Renal cortex interstitium (tissue), 11 donors: ENCODE results near the gene CTSW. TPM values are rescaled to one million over a fixed set of nuclear protein-coding genes. Genes with fewer than 3 reads are reported as not detected.
A peak's percentile ranks its signal among the peaks of the same experiment; 100 is the strongest.

Source experiments
- DNase-seq, 11 donors: peaks; one replicate each; pipeline ENCODE4 v3.0.0-alpha.2; 2013; ENCODE audit warnings: low read depth in 9 of 11, low spot score in 4 of 11; ENCODE audit errors: extremely low read depth in 1 of 11
- polyA plus RNA-seq, 3 donors: library from polyadenylated mRNA; unstranded; fragments of 120-200 nt; gene quantifications; one replicate each; pipeline ENCODE4 v1.2.1, GENCODE V29; 2013; ENCODE audit not compliant: insufficient read length in 3 of 3

Gene CTSW
- polyA plus RNA-seq, 3 donors, result 0.47 to 1.3 (median 1.0) TPM

DNA sequence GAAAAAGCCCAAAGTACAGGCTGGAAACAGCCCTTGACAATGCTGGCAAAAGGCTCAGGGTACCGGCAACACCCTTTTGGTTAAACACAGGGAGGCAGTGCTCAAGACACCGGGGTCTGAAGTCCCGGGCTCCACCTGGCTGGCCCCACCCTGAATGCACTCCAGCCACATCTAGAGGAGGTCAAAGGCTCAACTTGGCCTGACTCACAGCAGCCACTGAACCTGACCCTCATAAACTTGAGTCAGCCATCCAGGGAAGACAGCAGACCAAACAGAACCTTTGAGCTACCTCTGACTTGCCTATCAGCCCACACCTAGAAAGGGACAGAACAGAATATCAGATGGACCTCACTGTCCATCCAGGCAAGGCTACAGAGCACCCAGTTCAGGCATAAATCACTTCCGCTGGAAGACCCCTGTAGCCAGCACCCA is 25.5 kb upstream of the CTSW start:
- no peak for DNase-seq

DNA sequence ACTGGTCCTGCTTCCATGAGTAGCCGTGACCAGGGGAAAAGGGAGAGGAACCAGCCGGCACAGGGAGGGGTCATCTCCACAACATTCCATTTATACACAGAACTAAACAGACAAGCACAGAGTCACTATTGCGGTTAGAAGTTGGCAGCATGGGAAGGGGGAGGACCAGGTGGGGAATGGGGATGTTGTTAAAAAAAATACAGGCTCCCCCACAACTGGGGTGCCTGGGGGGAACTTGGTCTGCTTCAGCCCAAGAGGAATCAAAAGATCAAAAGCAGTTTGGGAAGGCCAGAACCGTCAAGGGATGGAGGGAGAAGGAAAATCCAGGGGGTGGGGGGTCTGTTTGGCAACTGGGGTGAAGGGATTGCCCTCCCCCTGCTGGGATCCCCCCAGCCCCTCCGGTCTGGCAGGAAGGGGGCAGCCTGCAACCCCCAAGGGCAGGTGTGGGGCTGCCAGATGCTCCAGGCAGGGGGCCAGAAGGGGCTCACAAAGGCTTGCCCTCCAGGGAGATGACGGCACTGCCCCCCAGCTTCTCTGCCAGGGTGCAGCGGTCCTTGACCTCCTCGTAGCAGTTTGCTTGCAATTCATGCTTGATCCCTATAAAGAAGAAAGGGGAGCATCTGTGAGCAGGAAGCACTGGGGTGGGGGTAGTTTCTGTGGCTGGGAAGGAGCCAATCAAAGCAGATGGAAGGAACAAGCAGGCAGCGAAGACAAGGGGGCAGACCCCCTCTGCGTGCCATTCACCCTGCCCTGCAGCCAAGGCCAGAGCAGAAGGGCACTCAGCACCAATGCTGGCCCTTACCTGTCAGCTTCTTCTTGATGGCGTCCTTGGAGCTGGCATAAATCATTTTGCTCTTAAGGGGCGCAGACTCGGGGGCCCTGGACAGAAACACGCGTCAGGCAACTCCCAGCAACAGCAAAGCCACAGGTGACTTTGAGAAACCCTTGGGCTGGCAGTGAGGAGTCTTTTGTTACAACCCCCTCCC is 24.5 kb upstream of the CTSW start:
- DNase-seq, result no peak

DNA sequence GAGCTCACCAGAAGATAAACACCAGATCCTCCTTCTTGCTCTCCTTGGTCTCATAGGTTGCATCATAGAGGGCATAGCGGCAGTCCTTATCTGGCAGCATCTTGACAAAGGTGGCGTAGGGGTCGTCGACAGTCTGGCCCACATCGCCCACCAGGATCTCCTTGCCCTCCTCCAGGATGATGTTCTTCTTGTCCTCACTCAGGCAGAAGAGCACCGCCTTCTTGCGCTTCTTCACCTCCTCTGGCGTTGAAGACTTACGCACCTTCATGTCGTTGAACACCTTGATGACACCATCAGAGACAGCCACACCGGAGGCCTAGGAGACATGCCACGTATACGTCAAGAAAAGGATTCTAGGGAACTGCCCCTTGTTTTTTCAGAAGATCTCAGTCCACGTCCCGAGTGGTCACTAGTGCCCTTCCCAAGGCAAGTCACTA is 23.7 kb upstream of the CTSW start:
- DNase-seq, result no peak

DNA sequence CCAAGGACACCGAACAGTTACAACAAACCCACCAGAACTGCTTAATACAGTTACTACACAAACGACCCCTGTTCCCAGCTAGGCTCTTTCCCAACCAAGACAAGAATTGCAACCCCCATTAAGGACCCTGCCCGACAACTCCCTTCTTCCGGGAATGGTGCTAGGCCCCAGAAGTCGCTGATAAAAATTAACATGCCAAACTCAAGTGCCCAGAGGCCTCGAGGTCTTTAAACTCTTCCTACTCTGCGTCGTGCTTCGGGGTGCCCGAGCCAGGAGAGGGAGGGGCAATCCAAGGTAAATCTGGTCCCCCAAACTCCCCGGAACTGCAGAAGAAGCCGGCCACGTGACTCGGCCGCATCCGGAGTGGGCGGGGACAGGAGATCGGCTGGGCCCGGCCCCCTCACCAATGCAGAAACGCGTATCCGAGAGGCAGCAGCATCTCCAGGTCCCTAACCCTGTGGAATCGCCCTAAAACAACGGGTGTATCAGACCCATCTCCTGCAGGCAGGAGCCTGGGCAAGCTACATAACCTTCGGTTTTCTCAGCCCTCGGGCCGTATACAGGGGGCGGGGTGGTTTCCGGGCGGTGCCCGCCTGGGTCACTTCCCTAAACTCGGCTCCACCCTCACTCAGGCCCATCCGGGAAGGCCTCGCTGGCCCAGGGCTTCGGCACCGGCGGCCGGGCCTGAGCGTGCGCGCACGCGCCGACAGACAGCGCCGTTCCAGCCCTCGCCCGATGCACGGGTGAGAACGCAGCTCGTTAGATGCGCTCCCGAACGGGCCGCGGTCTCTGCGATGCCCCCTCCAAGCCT is 22.7 kb upstream of the CTSW start:
- peak in 2 of 11 donors; percentile 39 to 43 for DNase-seq

DNA sequence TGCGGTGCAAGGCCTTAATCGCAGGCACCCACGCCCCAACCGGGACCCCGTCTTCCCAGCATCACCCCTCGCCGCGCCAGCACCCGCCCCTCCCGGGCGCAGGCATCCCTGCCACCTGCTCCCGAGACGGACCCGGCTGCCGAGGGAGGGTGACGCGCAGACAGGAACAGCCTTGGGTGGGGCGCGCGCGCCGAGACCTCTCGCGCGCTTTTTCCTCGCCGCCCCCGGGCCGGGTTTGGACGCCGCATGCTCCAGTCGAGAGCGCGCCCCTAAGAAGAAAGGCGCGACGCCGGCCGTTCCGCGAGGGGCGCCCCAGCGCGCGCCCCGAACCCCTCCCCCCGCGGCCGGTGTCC is 22.2 kb upstream of the CTSW start:
- DNase-seq, result no peak

DNA sequence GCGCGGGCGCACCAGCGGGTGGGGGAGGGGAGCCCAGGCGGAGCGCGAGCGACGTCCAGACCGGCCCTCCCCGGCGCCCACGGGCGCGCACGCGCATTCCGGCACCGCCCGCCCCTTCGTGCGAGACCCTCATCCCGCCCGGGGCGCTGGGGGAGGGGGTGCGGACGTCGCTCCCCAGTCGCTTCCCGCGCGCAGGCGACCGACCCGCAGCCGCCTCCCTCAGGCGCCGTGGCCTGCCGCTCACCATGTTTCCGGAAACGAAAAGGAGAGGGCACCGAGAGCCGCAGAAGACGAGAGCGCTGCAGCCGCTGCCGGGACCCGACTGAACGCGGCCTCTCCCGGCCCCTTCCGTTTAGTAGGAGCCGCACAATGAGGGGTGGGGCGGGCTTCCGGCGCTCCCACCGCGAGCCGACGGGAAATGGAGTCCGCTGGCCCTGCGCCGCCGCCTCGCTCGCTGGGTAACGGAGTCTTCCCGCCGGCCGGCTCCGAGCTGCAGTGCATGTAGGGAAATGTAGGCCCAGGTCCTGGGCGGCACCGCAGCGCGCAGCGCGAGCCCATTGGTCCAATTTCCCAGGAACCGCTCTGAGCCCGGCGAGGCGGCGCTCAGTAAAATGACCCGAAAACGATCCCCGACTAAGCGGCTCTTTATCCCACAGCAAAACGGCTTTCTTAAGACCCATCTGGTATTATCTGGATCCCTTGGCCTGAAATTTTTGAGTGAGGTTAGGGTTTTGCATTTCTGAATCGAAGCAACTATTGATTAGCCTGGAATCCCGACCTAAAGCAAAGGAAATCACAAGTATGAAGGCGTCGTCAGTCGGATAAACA is 21.6 kb upstream of the CTSW start, which contains the start of gene CFL1:
Gene CFL1, minus strand, starts transcription at position 328 of the 828 bp plus-strand sequence. Its CDS starts 81 bp downstream, at position 247.
- peak; percentile 84 to 97 (median 95) for DNase-seq

DNA sequence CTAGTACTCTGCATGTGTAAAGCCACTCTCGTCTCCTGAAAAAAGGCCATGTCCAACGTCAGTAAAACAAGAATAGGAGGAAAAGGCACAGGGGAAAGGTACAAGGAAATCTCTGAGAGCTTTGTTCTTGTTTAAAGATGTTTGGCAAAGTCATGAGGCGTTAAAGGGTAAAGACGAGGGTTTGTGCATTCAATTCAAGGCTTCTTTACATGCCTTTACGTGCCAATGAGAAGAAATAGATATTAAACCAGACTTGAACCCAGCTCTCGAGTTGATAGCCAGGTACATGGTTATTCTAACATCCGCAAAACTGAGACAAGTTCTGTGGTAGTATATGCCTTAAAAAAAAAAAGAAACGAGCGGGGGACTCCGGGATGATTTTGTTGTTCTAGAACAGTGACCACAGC is 21.0 kb upstream of the CTSW start:
- DNase-seq, result peak in 1 of 11 donors; percentile 30

DNA sequence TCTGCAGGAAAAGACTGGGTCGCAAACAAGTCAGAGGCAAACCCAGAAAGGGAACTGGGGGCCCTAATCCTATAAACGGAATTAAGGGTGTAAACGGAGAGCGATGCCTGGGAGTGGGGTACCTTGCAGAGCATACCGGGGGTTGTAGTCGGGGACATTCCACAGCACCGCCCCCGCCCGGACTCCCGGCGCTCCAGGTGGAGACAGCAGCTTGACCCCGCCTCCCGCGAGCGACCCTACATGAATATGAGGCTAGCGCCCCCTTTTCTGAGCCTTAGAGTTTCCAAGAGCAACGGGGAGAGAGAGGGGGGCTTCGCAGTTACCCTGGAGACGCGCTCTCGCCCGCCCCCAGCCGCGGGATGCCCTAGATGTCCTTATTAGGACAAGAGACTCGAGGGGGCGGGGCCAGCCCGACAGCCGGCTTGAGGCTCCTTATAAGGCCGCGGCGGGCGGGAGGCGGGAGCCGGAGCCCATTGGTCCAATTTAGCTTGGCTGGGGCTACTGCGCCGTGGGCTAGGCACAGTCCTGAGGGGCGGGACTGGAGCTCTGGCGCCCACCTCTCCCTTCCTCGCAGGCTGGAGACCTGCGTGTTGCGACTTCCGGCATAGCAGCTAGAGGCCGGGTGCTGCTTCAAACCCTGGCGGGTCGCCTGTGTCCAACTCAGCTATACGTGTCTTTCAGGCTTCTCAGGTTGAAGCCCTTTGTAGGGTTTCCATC is 20.4 kb upstream of the CTSW start:
- peak; percentile 86 to 98 (median 96) for DNase-seq

DNA sequence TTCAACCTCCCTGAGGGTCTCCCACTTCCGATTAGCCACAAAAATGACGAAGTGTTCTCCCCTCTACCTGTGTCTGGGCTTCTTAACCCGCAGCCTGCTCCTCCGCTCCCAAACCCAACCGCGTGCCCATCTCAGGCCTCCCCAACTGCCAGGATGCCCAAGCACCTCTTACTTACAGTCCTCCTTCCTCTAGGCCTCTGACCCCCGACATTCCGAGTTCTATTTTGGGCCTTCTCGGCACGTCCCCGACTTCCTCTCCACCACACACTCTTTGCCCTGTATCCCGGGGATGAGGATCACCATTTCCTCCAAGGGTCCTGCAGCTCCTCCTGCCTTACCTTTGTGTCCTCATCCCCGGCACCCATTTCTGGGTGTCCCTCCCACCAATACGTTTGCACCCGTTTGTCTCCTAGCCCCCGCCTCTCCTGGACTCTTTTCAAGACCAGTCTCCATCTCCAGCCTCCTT is 19.8 kb upstream of the CTSW start:
- DNase-seq, result no peak

DNA sequence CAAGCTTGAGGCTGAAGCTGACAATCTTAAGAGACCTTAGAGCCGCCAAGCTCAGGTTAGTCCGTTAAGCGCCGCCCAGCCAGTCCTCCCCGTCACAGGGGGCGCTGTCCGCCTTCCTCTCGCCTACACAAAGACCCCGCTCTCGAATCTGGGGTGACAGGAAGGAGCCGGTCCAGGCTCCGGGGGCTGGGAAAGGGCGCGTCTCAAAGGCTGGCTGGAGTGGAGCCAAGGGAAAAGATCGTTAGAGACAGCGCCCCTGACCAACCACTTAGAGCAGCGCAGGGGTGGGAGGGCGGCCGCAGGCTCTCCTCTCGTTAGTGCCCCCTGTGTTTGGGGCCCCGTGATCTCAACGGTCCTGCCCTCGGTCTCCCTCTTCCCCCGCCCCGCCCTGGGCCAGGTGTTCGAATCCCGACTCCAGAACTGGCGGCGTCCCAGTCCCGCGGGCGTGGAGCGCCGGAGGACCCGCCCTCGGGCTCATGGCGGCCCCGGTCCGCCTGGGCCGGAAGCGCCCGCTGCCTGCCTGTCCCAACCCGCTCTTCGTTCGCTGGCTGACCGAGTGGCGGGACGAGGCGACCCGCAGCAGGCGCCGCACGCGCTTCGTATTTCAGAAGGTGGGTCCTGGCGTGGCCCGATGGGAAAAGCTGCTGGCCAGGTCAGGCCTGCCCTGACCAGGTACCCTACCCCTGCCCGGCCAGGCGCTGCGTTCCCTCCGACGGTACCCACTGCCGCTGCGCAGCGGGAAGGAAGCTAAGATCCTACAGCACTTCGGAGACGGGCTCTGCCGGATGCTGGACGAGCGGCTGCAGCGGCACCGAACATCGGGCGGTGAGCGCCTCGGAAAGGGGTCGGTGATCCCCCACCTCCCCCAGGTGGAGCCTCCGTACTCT is 19.1 kb upstream of the CTSW start, which contains the start of gene MUS81:
Gene MUS81, plus strand, starts transcription at position 156 of the 887 bp plus-strand sequence. Its CDS starts 321 bp downstream, at position 477.
- peak; percentile 88 to 98 (median 95) for DNase-seq

DNA sequence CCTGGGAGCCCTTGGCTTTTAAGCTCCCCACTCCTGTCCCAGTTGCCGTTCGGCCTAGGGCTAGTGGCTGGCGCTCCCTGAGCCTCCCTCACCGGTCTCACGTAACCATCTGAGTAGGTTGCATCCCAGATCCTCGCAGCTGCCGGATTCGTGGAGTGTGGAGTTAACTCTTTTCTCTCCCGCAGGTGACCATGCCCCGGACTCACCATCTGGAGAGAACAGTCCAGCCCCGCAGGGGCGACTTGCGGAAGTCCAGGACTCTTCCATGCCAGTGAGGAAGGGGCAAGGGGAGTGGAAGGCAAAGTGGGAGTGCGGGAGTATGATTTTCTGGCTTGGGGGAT is 18.5 kb upstream of the CTSW start:
- DNase-seq, result no peak

DNA sequence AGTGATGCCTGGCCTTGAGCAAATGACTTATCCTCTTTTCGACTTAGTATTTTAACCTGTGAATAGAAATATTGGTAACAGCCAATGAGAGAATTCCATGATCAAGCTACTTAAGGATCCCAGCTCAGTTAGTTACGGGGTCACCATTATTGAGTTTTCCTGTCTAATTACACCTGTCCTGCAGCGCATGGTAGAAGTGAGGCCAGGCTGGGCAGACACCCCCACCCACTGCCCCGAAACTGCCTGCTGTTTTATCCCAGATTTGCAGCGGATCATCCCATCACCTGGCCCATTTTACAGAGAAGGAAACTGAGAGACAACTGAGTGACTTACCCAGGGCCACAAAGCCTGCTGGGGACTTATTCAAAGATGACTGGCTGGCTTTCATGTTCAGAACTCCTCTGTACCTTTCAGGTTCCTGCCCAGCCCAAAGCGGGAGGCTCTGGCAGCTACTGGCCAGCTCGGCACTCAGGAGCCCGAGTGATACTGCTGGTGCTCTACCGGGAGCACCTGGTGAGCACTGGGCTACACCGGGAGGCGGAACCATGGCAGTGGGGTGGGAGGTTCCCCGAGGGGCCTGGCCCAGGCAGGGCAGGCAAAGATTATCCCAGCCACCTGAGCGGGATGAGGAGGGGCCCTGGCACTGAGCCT is 18.0 kb upstream of the CTSW start:
- DNase-seq, result no peak

DNA sequence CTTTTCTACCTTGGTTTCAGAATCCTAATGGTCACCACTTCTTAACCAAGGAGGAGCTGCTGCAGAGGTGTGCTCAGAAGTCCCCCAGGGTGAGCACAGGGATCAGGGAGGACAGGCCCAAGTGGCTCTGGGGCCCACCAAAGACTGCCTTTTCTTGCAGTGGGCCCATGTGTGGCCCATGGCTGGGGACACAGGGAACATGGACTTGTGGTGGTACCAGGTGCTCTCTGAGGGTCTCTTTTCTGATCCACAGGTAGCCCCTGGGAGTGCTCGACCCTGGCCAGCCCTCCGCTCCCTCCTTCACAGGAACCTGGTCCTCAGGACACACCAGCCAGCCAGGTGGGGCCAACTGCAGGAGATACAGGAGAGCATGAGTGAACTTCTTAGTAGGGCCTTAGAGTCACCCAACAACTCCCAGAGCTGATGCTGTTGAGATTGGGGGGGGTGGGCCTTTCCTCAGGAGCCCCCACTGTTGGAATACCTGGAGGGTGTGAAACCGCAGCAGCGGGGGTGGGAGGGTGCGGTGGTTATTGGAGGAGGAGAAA is 17.4 kb upstream of the CTSW start:
- DNase-seq, result no peak

DNA sequence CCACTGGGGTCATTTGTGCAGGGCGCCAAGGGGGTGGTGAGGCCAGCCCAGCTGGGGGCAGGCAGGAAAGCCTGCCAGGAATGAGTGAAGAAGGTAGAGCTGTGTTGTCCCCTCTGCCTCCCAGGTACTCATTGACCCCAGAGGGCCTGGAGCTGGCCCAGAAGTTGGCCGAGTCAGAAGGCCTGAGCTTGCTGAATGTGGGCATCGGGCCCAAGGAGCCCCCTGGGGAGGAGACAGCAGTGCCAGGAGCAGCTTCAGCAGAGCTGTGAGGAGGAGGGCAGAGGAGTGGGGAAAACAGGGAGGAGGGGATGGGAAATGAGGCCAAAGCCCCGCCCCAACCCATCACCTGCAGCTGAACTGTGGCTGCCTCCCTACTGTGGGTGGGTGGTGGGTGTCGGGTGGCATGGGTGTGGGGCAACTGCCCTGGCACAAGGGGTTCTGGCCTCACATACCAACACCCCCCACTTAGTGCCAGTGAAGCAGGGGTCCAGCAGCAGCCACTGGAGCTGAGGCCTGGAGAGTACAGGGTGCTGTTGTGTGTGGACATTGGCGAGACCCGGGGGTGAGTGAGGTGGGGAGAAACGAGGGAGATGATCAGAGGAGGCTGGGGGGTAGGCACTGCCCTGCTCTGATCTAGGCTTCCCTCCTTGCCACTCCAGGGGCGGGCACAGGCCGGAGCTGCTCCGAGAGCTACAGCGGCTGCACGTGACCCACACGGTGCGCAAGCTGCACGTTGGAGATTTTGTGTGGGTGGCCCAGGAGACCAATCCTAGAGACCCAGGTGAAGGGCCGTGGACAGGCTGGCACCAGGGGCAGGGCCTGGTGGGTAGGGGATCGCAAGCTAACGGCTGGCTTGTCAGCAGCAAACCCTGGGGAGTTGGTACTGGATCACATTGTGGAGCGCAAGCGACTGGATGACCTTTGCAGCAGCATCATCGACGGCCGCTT is 16.4 kb upstream of the CTSW start:
- DNase-seq, result no peak

DNA sequence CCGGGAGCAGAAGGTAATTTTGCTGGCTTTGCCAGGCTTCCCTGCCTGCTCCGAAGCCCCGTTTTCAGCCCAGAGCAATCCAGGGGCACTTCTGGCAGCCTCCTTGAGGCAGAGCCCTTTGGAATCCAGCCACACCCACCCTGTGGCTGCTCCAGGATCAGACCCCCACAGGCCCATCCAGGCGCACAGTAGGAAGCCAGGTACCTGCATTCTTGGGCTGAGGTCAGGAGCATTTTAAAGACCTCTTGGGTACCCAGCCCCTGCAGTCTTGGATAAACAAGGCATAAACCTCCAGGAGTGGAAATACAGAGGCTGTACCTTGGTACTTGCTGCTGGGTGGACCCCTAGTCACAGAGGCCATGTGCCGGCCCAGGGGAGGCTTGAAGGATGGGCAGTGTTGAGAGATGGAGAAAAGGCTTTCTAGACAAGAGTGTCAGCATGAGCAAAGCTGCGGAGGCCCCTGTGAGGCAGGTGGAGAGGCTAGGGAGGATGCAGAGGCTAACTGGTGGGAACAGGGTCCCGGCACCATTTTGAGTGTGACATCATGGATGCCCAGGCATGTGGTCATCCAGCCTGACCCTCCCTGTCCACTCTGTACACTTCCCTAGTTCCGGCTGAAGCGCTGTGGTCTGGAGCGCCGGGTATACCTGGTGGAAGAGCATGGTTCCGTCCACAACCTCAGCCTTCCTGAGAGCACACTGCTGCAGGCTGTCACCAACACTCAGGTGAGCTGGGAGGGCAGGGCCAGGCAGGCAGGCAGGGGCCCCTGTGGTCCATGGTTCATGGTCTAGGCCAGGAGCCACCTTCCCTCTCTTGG is 15.5 kb upstream of the CTSW start:
- no peak for DNase-seq
